GM12892 (cell line): ENCODE data around the gene BRPF1.

Experiments
- POLR2A ChIP-seq: IDR thresholded peaks from 2 replicates; pipeline ENCODE4 v1.6.1; 2011; ENCODE audit warnings: low read depth, low read length, control low read depth
- POLR2AphosphoS5 ChIP-seq: IDR thresholded peaks from 2 replicates; pipeline ENCODE4 v1.6.1; 2011; ENCODE audit warnings: low read depth, low read length, control low read depth
- TAF1 ChIP-seq: IDR thresholded peaks from 2 replicates; pipeline ENCODE4 v1.6.1; 2011; ENCODE audit warnings: low read depth, mild to moderate bottlenecking, control low read depth, low read length, borderline replicate concordance

- TF ChIP-seq POLR2A, result no peak
- TF ChIP-seq POLR2AphosphoS5, result no peak
- no peak for TF ChIP-seq TAF1
Measured at GRCh38 chr3:9757427-9757826, 25.9 kb downstream of the BRPF1 start.
